Neural progenitor cell (in vitro differentiated cells): Measurements from ENCODE around the gene ADARB2.

ENCODE experiments used
- EZH2 ChIP-seq: fragments of 200-600 bp; sonication (generic); IDR thresholded peaks from 2 replicates; pipeline ENCODE4 v1.6.1; 2017; ENCODE audit warnings: antibody characterized with exemption, mild to moderate bottlenecking, moderate library complexity
- TF ChIP-seq, protein P1 (sequence below): fragments of 200-600 bp; sonication (generic); IDR thresholded peaks from 2 replicates; pipeline ENCODE4 v1.5.1; 2017; ENCODE audit warnings: antibody characterized with exemption, mild to moderate bottlenecking

DNA sequence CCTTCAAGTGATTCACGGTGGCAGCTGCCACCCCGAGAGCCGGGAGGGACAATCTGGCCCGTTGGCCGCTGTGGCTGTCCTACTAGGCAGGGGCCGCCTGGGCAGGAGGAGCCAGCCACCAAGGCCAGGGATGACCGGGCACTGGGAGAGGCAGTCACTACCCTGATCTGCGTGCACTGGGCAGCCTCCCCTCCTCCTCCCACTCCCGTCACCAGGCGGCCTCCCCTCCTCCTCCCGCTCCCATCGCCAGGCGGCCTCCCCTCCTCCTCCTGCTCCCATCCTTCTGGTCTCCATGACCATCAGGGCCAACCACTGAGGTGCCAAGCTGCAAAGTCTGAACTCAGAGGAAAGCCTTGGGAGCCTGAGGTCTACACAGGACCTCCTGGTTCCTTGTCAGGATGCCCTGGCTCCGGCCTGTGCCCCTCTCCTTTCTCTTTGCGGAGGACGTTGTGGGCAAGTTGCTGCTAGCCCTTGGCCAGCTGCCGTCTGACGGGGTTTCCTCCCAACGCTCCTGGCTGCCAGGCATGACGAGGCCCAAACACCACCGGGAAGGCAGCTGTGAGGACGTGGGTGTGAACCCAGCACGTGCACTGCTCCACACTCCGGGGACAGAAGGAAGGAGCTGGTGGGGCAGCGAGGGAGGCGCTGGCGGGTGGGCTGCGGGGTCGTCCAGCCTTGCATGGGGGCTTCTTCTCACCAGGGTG is 550.0 kb downstream of the ADARB2 start:
- TF ChIP-seq, protein P1, sequence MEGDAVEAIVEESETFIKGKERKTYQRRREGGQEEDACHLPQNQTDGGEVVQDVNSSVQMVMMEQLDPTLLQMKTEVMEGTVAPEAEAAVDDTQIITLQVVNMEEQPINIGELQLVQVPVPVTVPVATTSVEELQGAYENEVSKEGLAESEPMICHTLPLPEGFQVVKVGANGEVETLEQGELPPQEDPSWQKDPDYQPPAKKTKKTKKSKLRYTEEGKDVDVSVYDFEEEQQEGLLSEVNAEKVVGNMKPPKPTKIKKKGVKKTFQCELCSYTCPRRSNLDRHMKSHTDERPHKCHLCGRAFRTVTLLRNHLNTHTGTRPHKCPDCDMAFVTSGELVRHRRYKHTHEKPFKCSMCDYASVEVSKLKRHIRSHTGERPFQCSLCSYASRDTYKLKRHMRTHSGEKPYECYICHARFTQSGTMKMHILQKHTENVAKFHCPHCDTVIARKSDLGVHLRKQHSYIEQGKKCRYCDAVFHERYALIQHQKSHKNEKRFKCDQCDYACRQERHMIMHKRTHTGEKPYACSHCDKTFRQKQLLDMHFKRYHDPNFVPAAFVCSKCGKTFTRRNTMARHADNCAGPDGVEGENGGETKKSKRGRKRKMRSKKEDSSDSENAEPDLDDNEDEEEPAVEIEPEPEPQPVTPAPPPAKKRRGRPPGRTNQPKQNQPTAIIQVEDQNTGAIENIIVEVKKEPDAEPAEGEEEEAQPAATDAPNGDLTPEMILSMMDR, result no peak
- no peak for TF ChIP-seq EZH2
